RCC 7860 (cell line): ENCODE data around the gene FHOD3.
A peak's percentile ranks its signal among the peaks of the same experiment; 100 is the strongest.

Experiments used
- DNase-seq: peaks from one replicate; pipeline ENCODE4 v3.0.0-alpha.2; 2015; ENCODE audit warnings: low spot score
- FAIRE-seq: peaks from 2 replicates; lab custom pipeline; 2012; peaks lifted over from hg19 to GRCh38; lab: Jason Lieb, UNC

The FHOD3 gene

GRCh38 chr18:36378205-36378604 lies 80.7 kb downstream of the FHOD3 start:
- DNase-seq (no peak), FAIRE-seq (no peak)

- no peak for FAIRE-seq
Measured at GRCh38 chr18:36379435-36379984, 82.0 kb downstream of the FHOD3 start.

GRCh38 chr18:36380173-36380827 lies 82.8 kb downstream of the FHOD3 start:
- no peak for FAIRE-seq
- no peak for DNase-seq

More at GRCh38 chr18:36379435-36379984, 82.0 kb downstream of the FHOD3 start:
- no peak for DNase-seq

GRCh38 chr18:36381075-36381474 lies 83.6 kb downstream of the FHOD3 start:
- FAIRE-seq (no peak), DNase-seq (no peak)

- FAIRE-seq, result no peak
- no peak for DNase-seq
Measured at GRCh38 chr18:36382854-36383253, 85.3 kb downstream of the FHOD3 start.

GRCh38 chr18:36386150-36386920 lies 88.8 kb downstream of the FHOD3 start:
- DNase-seq, result peak; percentile 71
- FAIRE-seq, result peak; percentile 72

GRCh38 chr18:36387310-36387709 lies 89.8 kb downstream of the FHOD3 start:
- FAIRE-seq (no peak), DNase-seq (no peak)

GRCh38 chr18:36388310-36388709 lies 90.8 kb downstream of the FHOD3 start:
- no peak for DNase-seq
- no peak for FAIRE-seq

- DNase-seq, result no peak
- no peak for FAIRE-seq
Measured at GRCh38 chr18:36389027-36389426, 91.5 kb downstream of the FHOD3 start.

- no peak for DNase-seq
- FAIRE-seq, result no peak
Measured at GRCh38 chr18:36389811-36390581, 92.5 kb downstream of the FHOD3 start.

- no peak for FAIRE-seq
- DNase-seq, result no peak
Measured at GRCh38 chr18:36391426-36392145, 94.1 kb downstream of the FHOD3 start.

GRCh38 chr18:36392164-36392978 lies 94.9 kb downstream of the FHOD3 start:
- DNase-seq (no peak), FAIRE-seq (no peak)

GRCh38 chr18:36392979-36393287 lies 95.4 kb downstream of the FHOD3 start:
- no peak for FAIRE-seq
- DNase-seq, result no peak

- no peak for FAIRE-seq
- DNase-seq, result no peak
Measured at GRCh38 chr18:36394486-36394885, 97.0 kb downstream of the FHOD3 start.

GRCh38 chr18:36396190-36396589 lies 98.7 kb downstream of the FHOD3 start:
- DNase-seq (no peak), FAIRE-seq (no peak)

GRCh38 chr18:36397033-36397432 lies 99.5 kb downstream of the FHOD3 start:
- no peak for FAIRE-seq
- no peak for DNase-seq

- FAIRE-seq (no peak), DNase-seq (no peak)
Measured at GRCh38 chr18:36398419-36398818, 100.9 kb downstream of the FHOD3 start.

GRCh38 chr18:36399055-36399454 lies 101.5 kb downstream of the FHOD3 start:
- FAIRE-seq, result no peak
- no peak for DNase-seq

GRCh38 chr18:36401462-36401861 lies 103.9 kb downstream of the FHOD3 start:
- no peak for FAIRE-seq

GRCh38 chr18:36402765-36403396 lies 105.4 kb downstream of the FHOD3 start:
- no peak for DNase-seq
- no peak for FAIRE-seq

More at GRCh38 chr18:36401462-36401861, 103.9 kb downstream of the FHOD3 start:
- DNase-seq, result no peak
